HG03103 (cell line): ENCODE results near the gene GPC6.
"Not testable (repeated sequence)": the region's sequence is repeated elsewhere in the genome, so short reads cannot be mapped to it uniquely, and the experiment has no call there.

ENCODE experiments used
- ATAC-seq: cut with Tn5 transposase; IDR thresholded peaks from one replicate; pipeline ENCODE4 v1.9.1; 2021; ENCODE audit warnings: low read depth; ENCODE audit not compliant: unreplicated experiment

GPC6 gene

GRCh38 chr13:93226623-93227279 is at the start of gene GPC6:
GPC6 (plus strand) TSS chr13:93226807.
- ATAC-seq = no peak

- ATAC-seq = no peak
Observed at GRCh38 chr13:93180356-93180969, 46.1 kb upstream of the GPC6 start.

- no peak for ATAC-seq
Observed at GRCh38 chr13:93182406-93182805, 44.2 kb upstream of the GPC6 start.

- no peak for ATAC-seq
Observed at GRCh38 chr13:93183302-93183701, 43.3 kb upstream of the GPC6 start.

- no peak for ATAC-seq
Observed at GRCh38 chr13:93190006-93190405, 36.6 kb upstream of the GPC6 start.

- no peak for ATAC-seq
Observed at GRCh38 chr13:93193682-93194081, 32.9 kb upstream of the GPC6 start.

GRCh38 chr13:93199856-93200255 is 26.8 kb upstream of the GPC6 start:
- no peak for ATAC-seq

GRCh38 chr13:93200626-93201025 is 26.0 kb upstream of the GPC6 start:
- ATAC-seq = no peak

GRCh38 chr13:93201992-93202558 is 24.5 kb upstream of the GPC6 start:
- no peak for ATAC-seq

- not testable (repeated sequence) for ATAC-seq
Observed at GRCh38 chr13:93206778-93207392, 19.7 kb upstream of the GPC6 start.

GRCh38 chr13:93216122-93216521 is 10.5 kb upstream of the GPC6 start:
- ATAC-seq = no peak

- no peak for ATAC-seq
Observed at GRCh38 chr13:93217721-93218261, 8.8 kb upstream of the GPC6 start.

- ATAC-seq = no peak
Observed at GRCh38 chr13:93218583-93218982, 8.0 kb upstream of the GPC6 start.

GRCh38 chr13:93220073-93220472 is 6.5 kb upstream of the GPC6 start:
- ATAC-seq = no peak

- ATAC-seq = no peak
Observed at GRCh38 chr13:93222976-93223375, 3.6 kb upstream of the GPC6 start.

- ATAC-seq = no peak
Observed at GRCh38 chr13:93224535-93224934, 2.1 kb upstream of the GPC6 start.

GRCh38 chr13:93225610-93226009 is 997 bp upstream of the GPC6 start:
- no peak for ATAC-seq

- ATAC-seq = no peak
Observed at GRCh38 chr13:93226065-93226622, 463 bp upstream of the GPC6 start.

- ATAC-seq = no peak
Observed at GRCh38 chr13:93227280-93227877, 772 bp downstream of the GPC6 start.

- no peak for ATAC-seq
Observed at GRCh38 chr13:93227878-93228642, 1.5 kb downstream of the GPC6 start.
